ENCODE results near the gene TRPV2. TPM values are rescaled to one million over a fixed set of nuclear protein-coding genes. Genes with fewer than 3 reads are reported as not detected.

The TRPV2 gene
- total RNA-seq, 1 donor from 2014 or later, result 2.1 TPM

DNA sequence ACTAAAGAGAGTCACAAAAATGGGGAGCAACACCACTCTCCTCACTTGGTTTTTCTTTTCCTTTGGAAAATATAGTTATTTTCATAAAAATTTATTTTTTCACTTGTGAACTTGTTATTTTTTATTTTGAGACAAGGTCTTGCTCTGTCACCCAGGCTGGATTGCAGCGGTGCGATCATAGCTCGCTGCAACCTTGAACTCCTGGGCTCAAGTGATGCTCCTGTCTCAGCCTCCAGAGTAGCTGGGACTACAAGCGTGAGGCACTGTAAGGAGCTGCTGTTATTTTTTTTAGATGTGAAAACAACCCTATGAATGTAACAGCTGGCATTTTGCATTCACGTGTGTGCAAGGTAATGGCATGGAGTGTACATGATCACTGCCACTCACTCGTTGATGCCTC lies 51.7 kb downstream of the TRPV2 start:
- Mint-ChIP-seq H3K9me3 (no peaks in the 10 kb centered on the region), H3K36me3 (peaks cover 2% of the 10 kb centered on the region), H3K4me1 (peaks cover 14% of the 10 kb centered on the region), H3K27me3 (ENCODE audit: low read depth) (no peaks in the 10 kb centered on the region), H3K4me3 (no peak overlapping the region), H3K27ac (no peak overlapping the region)
- no peak for DNase-seq (ENCODE audit: low spot score in 2 of 2, unreplicated experiment in 2 of 2)
- TF ChIP-seq, protein P1, sequence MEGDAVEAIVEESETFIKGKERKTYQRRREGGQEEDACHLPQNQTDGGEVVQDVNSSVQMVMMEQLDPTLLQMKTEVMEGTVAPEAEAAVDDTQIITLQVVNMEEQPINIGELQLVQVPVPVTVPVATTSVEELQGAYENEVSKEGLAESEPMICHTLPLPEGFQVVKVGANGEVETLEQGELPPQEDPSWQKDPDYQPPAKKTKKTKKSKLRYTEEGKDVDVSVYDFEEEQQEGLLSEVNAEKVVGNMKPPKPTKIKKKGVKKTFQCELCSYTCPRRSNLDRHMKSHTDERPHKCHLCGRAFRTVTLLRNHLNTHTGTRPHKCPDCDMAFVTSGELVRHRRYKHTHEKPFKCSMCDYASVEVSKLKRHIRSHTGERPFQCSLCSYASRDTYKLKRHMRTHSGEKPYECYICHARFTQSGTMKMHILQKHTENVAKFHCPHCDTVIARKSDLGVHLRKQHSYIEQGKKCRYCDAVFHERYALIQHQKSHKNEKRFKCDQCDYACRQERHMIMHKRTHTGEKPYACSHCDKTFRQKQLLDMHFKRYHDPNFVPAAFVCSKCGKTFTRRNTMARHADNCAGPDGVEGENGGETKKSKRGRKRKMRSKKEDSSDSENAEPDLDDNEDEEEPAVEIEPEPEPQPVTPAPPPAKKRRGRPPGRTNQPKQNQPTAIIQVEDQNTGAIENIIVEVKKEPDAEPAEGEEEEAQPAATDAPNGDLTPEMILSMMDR (IDR thresholded peaks at IDR 0.05; ENCODE audit: unreplicated experiment), result no peak

DNA sequence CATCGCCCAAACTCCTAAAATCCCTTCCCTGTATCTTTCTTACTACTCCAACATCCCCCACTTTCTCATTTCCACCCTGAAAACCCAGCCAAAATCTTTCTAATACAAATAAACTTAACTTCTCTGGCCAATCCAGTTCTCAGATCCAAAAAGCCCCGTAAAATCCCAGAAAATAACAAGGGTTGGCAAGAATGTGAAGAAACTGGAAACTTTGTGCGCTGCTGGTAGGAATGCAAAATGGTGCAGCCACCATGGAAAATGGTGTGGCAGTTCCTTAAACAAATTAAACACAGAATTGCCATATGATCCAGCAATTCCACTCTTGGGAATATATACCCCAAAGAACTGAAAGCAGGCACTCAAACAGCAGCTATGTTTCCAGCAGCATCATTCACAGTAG lies 52.5 kb downstream of the TRPV2 start:
- Mint-ChIP-seq H3K9me3 (no peaks in the 10 kb centered on the region), H3K4me1 (peaks cover 19% of the 10 kb centered on the region), H3K36me3 (peaks cover 2% of the 10 kb centered on the region), H3K27ac (no peak overlapping the region), H3K4me3 (no peak overlapping the region), H3K27me3 (ENCODE audit: low read depth) (no peaks in the 10 kb centered on the region)
- DNase-seq (ENCODE audit: low spot score in 2 of 2, unreplicated experiment in 2 of 2), result no peak
- TF ChIP-seq, protein P1 (IDR thresholded peaks at IDR 0.05; ENCODE audit: unreplicated experiment), result no peak

GRCh38 chr17:16468428-16468992 lies 53.1 kb downstream of the TRPV2 start:
- TF ChIP-seq, protein P1 (IDR thresholded peaks at IDR 0.05; ENCODE audit: unreplicated experiment), result no peak
- peaks cover 2% of the 10 kb centered on the region for H3K36me3 Mint-ChIP-seq
- H3K27ac Mint-ChIP-seq, result no peak overlapping the region
- DNase-seq (ENCODE audit: low spot score in 2 of 2, unreplicated experiment in 2 of 2), result no peak
- no peaks in the 10 kb centered on the region for H3K9me3 Mint-ChIP-seq
- H3K27me3 Mint-ChIP-seq (ENCODE audit: low read depth), result no peaks in the 10 kb centered on the region
- H3K4me1 Mint-ChIP-seq, result peaks cover 17% of the 10 kb centered on the region
- H3K4me3 Mint-ChIP-seq, result no peak overlapping the region

DNA sequence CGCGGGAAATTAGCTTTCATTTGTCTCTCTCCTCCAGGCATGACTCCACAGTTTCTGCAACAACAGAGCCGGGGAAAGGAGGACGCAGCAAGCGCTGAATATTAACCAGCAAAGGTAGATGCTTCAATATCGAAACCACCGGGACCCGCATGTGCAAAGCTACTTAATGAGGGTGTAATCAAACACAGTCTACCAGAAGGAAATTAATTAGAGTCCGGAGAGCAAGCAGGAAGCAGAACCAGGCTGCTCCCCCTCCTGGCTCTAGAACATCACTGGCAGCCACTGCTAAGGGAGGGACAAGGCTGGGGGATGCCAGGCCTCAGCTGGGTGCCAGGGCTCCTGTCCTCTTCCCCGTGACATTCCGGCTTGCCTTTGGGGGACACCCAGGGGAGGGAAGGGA lies 54.9 kb downstream of the TRPV2 start:
- H3K27me3 Mint-ChIP-seq (ENCODE audit: low read depth), result no peaks in the 10 kb centered on the region
- H3K9me3 Mint-ChIP-seq, result no peaks in the 10 kb centered on the region
- TF ChIP-seq, protein P1 (IDR thresholded peaks at IDR 0.05; ENCODE audit: unreplicated experiment), result no peak
- H3K36me3 Mint-ChIP-seq, result peaks cover 2% of the 10 kb centered on the region
- H3K4me3 Mint-ChIP-seq, result no peak overlapping the region
- H3K4me1 Mint-ChIP-seq, result peaks cover 19% of the 10 kb centered on the region
- H3K27ac Mint-ChIP-seq, result peak overlapping the region; percentile 26
- no peak for DNase-seq (ENCODE audit: low spot score in 2 of 2, unreplicated experiment in 2 of 2)

DNA sequence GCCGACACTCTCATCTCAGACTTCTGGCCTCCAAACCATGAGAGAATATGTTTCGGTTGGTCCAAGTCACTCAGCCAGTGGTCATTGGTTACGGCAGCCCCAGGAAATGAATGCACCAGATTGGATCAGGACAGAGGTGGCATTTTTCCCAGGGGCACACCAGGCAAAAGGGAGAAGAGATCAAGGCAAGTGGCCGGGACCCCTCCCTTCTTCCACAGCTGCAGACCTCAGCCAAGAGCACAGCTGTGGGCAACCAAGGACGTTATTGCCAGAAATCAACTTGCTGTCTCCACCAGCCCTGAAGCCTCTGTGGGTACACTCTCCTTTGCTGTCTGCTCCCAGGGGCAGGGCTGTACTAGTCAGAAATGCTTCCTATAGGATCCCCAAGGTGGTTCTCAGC lies 55.9 kb downstream of the TRPV2 start:
- Mint-ChIP-seq H3K9me3 (no peaks in the 10 kb centered on the region), H3K27me3 (ENCODE audit: low read depth) (no peaks in the 10 kb centered on the region), H3K4me1 (peaks cover 19% of the 10 kb centered on the region), H3K27ac (no peak overlapping the region), H3K36me3 (peaks cover 2% of the 10 kb centered on the region), H3K4me3 (no peak overlapping the region)
- DNase-seq (ENCODE audit: low spot score in 2 of 2, unreplicated experiment in 2 of 2), result no peak
- TF ChIP-seq, protein P1 (IDR thresholded peaks at IDR 0.05; ENCODE audit: unreplicated experiment), result no peak

- H3K9me3 Mint-ChIP-seq, result no peaks in the 10 kb centered on the region
- H3K4me3 Mint-ChIP-seq, result no peak overlapping the region
These were observed 57.2 kb downstream of the TRPV2 start for GRCh38 chr17:16472539-16472938.

More at GRCh38 chr17:16472539-16472938, 57.2 kb downstream of the TRPV2 start:
- H3K27me3 Mint-ChIP-seq (ENCODE audit: low read depth), result no peaks in the 10 kb centered on the region
- H3K36me3 Mint-ChIP-seq, result peaks cover 2% of the 10 kb centered on the region
- peaks cover 24% of the 10 kb centered on the region for H3K4me1 Mint-ChIP-seq
- TF ChIP-seq, protein P1 (IDR thresholded peaks at IDR 0.05; ENCODE audit: unreplicated experiment), result no peak
- no peak for DNase-seq (ENCODE audit: low spot score in 2 of 2, unreplicated experiment in 2 of 2)
- no peak overlapping the region for H3K27ac Mint-ChIP-seq
